GM12872 (cell line): Measurements from ENCODE around the gene EDEM2.

Experiments used
- TF ChIP-seq, protein P1 (sequence below): IDR thresholded peaks from 3 replicates; pipeline ENCODE4 v1.5.1; 2011; ENCODE audit warnings: low read depth, mild to moderate bottlenecking, low read length, moderate library complexity; ENCODE audit not compliant: insufficient read depth

EDEM2 gene

DNA sequence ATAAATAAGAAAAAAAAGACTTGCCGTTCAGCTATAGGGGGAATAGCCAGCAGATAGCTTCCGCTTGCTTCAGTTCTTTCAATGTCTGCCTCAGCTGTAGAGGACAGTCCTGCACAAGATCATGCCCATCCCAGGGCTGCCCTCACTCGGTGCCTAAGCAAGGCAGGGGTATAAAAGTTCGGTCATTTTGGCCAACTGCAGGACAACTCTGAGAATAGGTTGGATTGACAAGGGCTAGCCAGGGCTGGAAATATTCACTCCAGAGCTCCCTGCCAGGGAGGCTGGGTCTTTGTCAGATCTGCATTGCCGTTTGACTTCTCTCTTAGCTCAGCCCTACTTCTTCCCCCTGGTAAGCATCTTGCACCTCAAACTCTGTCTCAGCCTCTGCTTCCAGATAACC, 33.1 kb upstream of the EDEM2 start:
- TF ChIP-seq, protein P1, sequence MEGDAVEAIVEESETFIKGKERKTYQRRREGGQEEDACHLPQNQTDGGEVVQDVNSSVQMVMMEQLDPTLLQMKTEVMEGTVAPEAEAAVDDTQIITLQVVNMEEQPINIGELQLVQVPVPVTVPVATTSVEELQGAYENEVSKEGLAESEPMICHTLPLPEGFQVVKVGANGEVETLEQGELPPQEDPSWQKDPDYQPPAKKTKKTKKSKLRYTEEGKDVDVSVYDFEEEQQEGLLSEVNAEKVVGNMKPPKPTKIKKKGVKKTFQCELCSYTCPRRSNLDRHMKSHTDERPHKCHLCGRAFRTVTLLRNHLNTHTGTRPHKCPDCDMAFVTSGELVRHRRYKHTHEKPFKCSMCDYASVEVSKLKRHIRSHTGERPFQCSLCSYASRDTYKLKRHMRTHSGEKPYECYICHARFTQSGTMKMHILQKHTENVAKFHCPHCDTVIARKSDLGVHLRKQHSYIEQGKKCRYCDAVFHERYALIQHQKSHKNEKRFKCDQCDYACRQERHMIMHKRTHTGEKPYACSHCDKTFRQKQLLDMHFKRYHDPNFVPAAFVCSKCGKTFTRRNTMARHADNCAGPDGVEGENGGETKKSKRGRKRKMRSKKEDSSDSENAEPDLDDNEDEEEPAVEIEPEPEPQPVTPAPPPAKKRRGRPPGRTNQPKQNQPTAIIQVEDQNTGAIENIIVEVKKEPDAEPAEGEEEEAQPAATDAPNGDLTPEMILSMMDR: no peak

DNA sequence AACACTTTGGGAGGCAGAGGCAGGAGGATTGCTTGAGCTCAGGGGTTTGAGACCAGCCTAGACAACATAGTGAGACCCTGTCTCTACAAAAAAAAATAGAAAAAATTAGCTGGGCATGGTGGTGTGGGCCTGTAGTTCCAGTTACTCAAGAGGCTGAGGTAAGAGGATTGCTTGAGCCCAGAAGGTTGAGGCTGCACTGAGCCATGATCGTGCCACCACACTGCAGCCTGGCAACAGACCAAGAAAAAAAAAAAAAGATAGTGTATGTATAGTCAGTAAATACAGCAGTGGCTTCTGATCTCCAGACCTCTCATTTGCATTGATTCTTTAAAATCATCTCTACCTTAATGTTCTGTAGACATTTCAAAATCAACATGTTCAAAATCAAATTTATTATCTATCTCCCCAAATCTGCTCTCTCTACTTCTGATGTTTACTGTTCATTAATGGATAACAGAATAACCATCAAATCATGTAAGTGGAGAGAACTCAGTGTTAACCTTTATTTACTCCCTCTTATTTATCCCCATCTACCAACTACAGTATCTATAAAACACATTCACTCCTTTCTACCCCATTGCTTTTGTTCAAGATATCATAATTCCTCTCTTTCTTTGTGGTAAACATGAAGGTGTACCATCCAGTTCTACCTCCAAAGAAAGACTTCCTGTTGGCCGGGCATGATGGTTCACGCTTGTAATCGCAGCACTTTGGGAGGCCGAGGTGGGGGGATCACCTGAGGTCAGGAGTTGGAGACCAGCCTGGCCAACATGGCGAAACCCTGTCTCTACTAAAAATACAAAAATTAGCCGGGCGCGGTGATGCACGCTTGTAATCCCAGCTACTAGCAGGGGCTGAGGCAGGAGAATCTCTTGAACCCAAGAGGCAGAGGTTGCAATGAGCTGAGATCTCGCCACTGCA, 32.4 kb upstream of the EDEM2 start:
- TF ChIP-seq, protein P1: no peak

DNA sequence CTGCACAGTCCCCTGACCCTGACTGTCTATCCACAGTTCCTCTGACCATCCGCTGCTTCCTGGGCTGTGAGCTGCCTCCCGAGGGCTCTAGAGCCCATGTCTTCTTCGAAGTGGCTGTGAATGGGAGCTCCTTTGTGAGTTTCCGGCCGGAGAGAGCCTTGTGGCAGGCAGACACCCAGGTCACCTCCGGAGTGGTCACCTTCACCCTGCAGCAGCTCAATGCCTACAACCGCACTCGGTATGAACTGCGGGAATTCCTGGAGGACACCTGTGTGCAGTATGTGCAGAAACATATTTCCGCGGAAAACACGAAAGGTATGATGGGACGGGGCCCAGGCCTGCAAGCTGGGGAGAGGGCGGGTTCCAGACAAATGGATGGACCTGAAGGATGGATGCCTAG, 29.0 kb upstream of the EDEM2 start:
- TF ChIP-seq, protein P1: no peak

DNA sequence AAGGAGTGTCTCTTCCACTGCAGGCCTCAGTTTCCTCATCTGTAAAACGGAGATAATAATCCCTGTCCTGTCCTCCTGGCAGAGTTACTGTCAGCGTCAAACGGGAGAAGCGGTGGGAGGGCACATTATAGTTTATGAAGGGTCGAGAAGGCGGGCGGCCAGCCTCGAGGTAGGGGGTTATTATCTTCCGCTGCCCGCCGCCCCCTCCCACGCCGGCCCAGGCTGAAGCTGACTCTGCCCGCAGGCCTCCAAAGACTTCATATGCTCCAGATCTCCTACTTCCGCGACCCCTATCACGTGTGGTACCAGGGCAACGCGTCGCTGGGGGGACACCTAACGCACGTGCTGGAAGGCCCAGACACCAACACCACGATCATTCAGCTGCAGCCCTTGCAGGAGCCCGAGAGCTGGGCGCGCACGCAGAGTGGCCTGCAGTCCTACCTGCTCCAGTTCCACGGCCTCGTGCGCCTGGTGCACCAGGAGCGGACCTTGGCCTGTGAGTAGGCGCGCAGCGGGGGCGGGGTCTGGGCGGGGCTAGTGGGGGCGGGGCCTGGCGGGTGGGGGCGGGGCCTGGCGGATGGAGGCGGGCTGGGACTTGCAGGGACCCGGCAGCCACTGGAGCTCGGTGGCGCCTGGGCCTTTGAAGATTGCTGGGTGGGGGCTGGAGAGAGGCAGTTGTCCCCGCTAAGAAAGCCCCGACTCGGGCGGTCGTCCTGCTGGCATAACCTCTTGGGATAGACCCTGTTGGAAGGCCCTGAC, 27.5 kb upstream of the EDEM2 start:
- TF ChIP-seq, protein P1: no peak

DNA sequence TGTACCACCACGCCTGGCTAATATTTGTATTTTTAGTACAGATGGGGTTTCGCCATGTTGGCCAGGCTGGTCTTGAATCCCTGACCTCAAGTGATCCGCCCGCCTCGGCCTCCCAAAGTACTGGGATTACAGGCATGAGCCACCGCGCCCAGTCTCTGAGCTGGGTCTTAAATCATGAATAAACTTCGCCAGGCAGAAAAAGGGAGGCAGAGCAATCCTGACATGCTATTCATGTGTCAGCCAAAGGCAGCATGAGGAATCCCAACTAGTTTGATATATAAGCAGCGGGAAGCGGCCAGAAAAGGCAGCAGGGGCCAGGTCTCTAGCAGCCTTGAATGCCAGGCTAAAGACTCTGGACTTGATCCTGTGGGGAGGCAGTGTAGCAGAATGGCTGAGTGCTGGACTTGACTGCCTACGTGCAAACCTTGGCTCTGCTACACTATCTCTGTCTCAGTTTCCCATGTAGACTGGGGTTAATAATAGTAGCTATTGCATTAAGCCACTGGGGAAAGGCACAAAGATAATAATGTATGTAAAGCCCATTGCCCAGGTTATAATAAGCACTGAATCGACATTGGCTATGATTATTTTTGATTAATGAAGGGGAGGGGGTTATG, 26.5 kb upstream of the EDEM2 start:
- TF ChIP-seq, protein P1: no peak

DNA sequence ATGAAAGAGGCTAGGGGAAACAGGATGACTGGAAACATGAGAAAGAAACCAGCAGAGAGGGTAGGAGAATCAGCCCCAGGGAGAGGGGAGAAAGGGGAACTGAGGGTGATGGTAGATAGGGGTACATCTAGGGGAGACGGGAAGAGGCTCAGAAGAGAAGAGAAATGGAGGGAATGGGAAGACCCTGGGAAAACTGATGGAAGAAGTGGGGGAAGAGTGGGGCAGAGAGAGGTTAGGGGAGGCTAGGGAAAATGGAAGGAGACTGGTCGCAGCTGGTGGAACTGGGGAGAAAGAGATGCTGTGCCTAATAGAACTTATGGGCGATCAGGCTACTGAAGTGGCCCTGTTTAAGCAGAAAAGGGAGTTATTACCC, 25.3 kb upstream of the EDEM2 start:
- TF ChIP-seq, protein P1: no peak
